Ammon's horn (tissue), 1 donor: ENCODE data around the gene PAIP1.
"Not testable (repeated sequence)": the region's sequence is repeated elsewhere in the genome, so short reads cannot be mapped to it uniquely, and the experiment has no call there.

ENCODE experiments used
- DNase-seq: peaks from one replicate; pipeline ENCODE4 v3.0.0-alpha.2; 2016; ENCODE audit warnings: low spot score

PAIP1 gene

GRCh38 chr5:43556857-43557542 lies at the start of gene PAIP1:
PAIP1 (minus strand) TSS chr5:43557077; CDS start chr5:43556846, 231 bp downstream.
- DNase-seq: peak; percentile 82

GRCh38 chr5:43606351-43606750 lies 49.5 kb upstream of the PAIP1 start:
- no peak for DNase-seq

GRCh38 chr5:43604699-43605098 lies 47.8 kb upstream of the PAIP1 start:
- no peak for DNase-seq

- peak; percentile 72 for DNase-seq
Measured at GRCh38 chr5:43603344-43604217, 46.7 kb upstream of the PAIP1 start.

GRCh38 chr5:43602461-43603343 lies 45.8 kb upstream of the PAIP1 start, which contains the start of gene NNT:
NNT (plus strand) TSS chr5:43603180; CDS start chr5:43609196, 6,016 bp downstream.
- DNase-seq: peak; percentile 85

GRCh38 chr5:43601454-43602260 lies 44.8 kb upstream of the PAIP1 start:
- no peak for DNase-seq

GRCh38 chr5:43598927-43599326 lies 42.0 kb upstream of the PAIP1 start:
- DNase-seq: not testable (repeated sequence)

GRCh38 chr5:43592363-43592762 lies 35.5 kb upstream of the PAIP1 start:
- no peak for DNase-seq

GRCh38 chr5:43590700-43591099 lies 33.8 kb upstream of the PAIP1 start:
- no peak for DNase-seq

- DNase-seq: no peak
Measured at GRCh38 chr5:43589310-43589709, 32.4 kb upstream of the PAIP1 start.

GRCh38 chr5:43588842-43589241 lies 32.0 kb upstream of the PAIP1 start:
- DNase-seq: no peak

- DNase-seq: no peak
Measured at GRCh38 chr5:43584166-43584699, 27.4 kb upstream of the PAIP1 start.

- no peak for DNase-seq
Measured at GRCh38 chr5:43583724-43584123, 26.8 kb upstream of the PAIP1 start.

GRCh38 chr5:43582082-43583005 lies 25.5 kb upstream of the PAIP1 start:
- no peak for DNase-seq

- DNase-seq: no peak
Measured at GRCh38 chr5:43581398-43581797, 24.5 kb upstream of the PAIP1 start.

GRCh38 chr5:43580402-43581210 lies 23.7 kb upstream of the PAIP1 start:
- not testable (repeated sequence) for DNase-seq

GRCh38 chr5:43573058-43573457 lies 16.2 kb upstream of the PAIP1 start:
- no peak for DNase-seq

GRCh38 chr5:43572357-43572756 lies 15.5 kb upstream of the PAIP1 start:
- no peak for DNase-seq

- DNase-seq: no peak
Measured at GRCh38 chr5:43571237-43571636, 14.4 kb upstream of the PAIP1 start.
